GM12892 (cell line): ENCODE measurements around the gene FBXL15.

Source experiments
- DNase-seq: peaks from one replicate; pipeline ENCODE4 v3.0.0; 2011; ENCODE audit not compliant: insufficient read length
- FAIRE-seq: peaks from 2 replicates; lab custom pipeline; 2011; peaks lifted over from hg19 to GRCh38; lab: Jason Lieb, UNC
- POLR2A ChIP-seq: IDR thresholded peaks from 2 replicates; pipeline ENCODE4 v1.6.1; 2011; ENCODE audit warnings: low read depth, low read length, control low read depth
- POLR2AphosphoS5 ChIP-seq: IDR thresholded peaks from 2 replicates; pipeline ENCODE4 v1.6.1; 2011; ENCODE audit warnings: low read depth, low read length, control low read depth
- TAF1 ChIP-seq: IDR thresholded peaks from 2 replicates; pipeline ENCODE4 v1.6.1; 2011; ENCODE audit warnings: low read depth, mild to moderate bottlenecking, control low read depth, low read length, borderline replicate concordance

Gene FBXL15

GRCh38 chr10:102423372-102423968 is 2.8 kb downstream of the FBXL15 start:
- TF ChIP-seq POLR2A (no peak), TAF1 (no peak), POLR2AphosphoS5 (no peak)
- DNase-seq (no peak), FAIRE-seq (no peak)

- no peak for FAIRE-seq
- no peak for TF ChIP-seq POLR2A
- no peak for TF ChIP-seq POLR2AphosphoS5
- no peak for TF ChIP-seq TAF1
- DNase-seq = no peak
Measured at GRCh38 chr10:102424145-102424544, 3.5 kb downstream of the FBXL15 start.

- FAIRE-seq (no peak), DNase-seq (no peak)
- TF ChIP-seq POLR2A (no peak), TAF1 (no peak), POLR2AphosphoS5 (no peak)
Measured at GRCh38 chr10:102424916-102425315, 4.3 kb downstream of the FBXL15 start.

- DNase-seq = no peak
- TF ChIP-seq TAF1 (no peak), POLR2A (no peak), POLR2AphosphoS5 (no peak)
- no peak for FAIRE-seq
Measured at GRCh38 chr10:102425444-102425843, 4.8 kb downstream of the FBXL15 start.

GRCh38 chr10:102426803-102427287 is 6.2 kb downstream of the FBXL15 start:
- FAIRE-seq (no peak), DNase-seq (no peak)
- no peak for TF ChIP-seq POLR2AphosphoS5
- no peak for TF ChIP-seq POLR2A
- no peak for TF ChIP-seq TAF1

- no peak for DNase-seq
- TF ChIP-seq POLR2A (no peak), TAF1 (no peak), POLR2AphosphoS5 (no peak)
Measured at GRCh38 chr10:102429468-102429867, 8.8 kb downstream of the FBXL15 start.

GRCh38 chr10:102431452-102432124 is 11.0 kb downstream of the FBXL15 start:
- FAIRE-seq (no peak), DNase-seq (no peak)
- TF ChIP-seq POLR2A (no peak), POLR2AphosphoS5 (no peak), TAF1 (no peak)

More at GRCh38 chr10:102429468-102429867, 8.8 kb downstream of the FBXL15 start:
- no peak for FAIRE-seq

GRCh38 chr10:102432162-102432950 is 11.7 kb downstream of the FBXL15 start, which contains the start of gene CUEDC2:
TSS of gene CUEDC2 (minus strand) at chr10:102432574. CDS start at chr10:102425188, 7,386 bp downstream.
- FAIRE-seq = peak; percentile 97
- DNase-seq = peak; percentile 91
- TF ChIP-seq TAF1 (peak; percentile 47; the same call in 1 of the 2 replicates), POLR2AphosphoS5 (peak; percentile 71; the same call in 1 of the 2 replicates), POLR2A (peak; percentile 73; the same call in 1 of the 2 replicates)

GRCh38 chr10:102433619-102434046 is 13.0 kb downstream of the FBXL15 start:
- FAIRE-seq = no peak
- DNase-seq = no peak

GRCh38 chr10:102434394-102435132 is 13.9 kb downstream of the FBXL15 start:
- TF ChIP-seq TAF1 (no peak), POLR2AphosphoS5 (no peak), POLR2A (no peak)
- DNase-seq (no peak), FAIRE-seq (no peak)

More at GRCh38 chr10:102433619-102434046, 13.0 kb downstream of the FBXL15 start:
- TF ChIP-seq TAF1 (no peak), POLR2AphosphoS5 (no peak), POLR2A (no peak)

- TF ChIP-seq TAF1 = no peak
- no peak for TF ChIP-seq POLR2A
- TF ChIP-seq POLR2AphosphoS5 = no peak
- DNase-seq (no peak), FAIRE-seq (no peak)
Measured at GRCh38 chr10:102435133-102435497, 14.5 kb downstream of the FBXL15 start.
